Caco-2 (cell line): ENCODE results near the gene SERPING1. TPM values are rescaled to one million over a fixed set of nuclear protein-coding genes. Genes with fewer than 3 reads are reported as not detected.

Experiments used
- BruUV-seq: library from RNA; stranded (reverse); fragments of 400-500 nt; replicated peaks from 2 replicates; lab custom pipeline; 2021; lab: Mats Ljungman, UMichigan
- CTCF ChIA-PET: fragments of 300-600 bp; sonication (Branson Sonifier 250); formaldehyde crosslinking; loops from one replicate; lab custom pipeline; 2022; ENCODE audit warnings: antibody characterized with exemption; lab: Charles Lee
- POLR2A ChIA-PET: fragments of 300-600 bp; sonication (Branson Sonifier 250); formaldehyde crosslinking; loops from one replicate; lab custom pipeline; 2022; ENCODE audit warnings: antibody characterized with exemption; lab: Charles Lee
- DNase-seq, 2 experiments: peaks; one replicate each; pipeline versions ENCODE4 v3.0.0 to v3.0.0-alpha.2; 2020 to 2022
- H3K27me3 ChIP-seq: replicated peaks from 2 replicates; pipeline ENCODE4 v1.6.0; 2011; ENCODE audit warnings: low read length; ENCODE audit not compliant: control insufficient read depth, insufficient read depth
- H3K36me3 ChIP-seq: 2 replicates; pipeline ENCODE4 v1.5.1; 2011; ENCODE audit warnings: low read length; ENCODE audit not compliant: control insufficient read depth, insufficient read depth
- H3K4me1 ChIP-seq: fragments of 250-450 bp; sonication (Bioruptor Pico); 2 replicates; pipeline ENCODE4 v1.5.1; 2020; ENCODE audit warnings: mild to moderate bottlenecking
- H3K4me3 ChIP-seq: 2 replicates; pipeline ENCODE4 v1.5.1; 2011; ENCODE audit warnings: low read depth, mild to moderate bottlenecking, control low read depth, low read length
- H3K9me3 ChIP-seq: fragments of 250-450 bp; sonication (Bioruptor Pico); 2 replicates; pipeline ENCODE4 v1.5.1; 2020; ENCODE audit warnings: mild to moderate bottlenecking, moderate library complexity
- H3K27ac Mint-ChIP-seq: one replicate; pipeline ENCODE4 v1.8.0; 2022; ENCODE audit warnings: mixed read lengths; ENCODE audit not compliant: unreplicated experiment
- H3K27me3 Mint-ChIP-seq: one replicate; pipeline ENCODE4 v1.8.0; 2022; ENCODE audit warnings: mixed read lengths; ENCODE audit not compliant: insufficient read depth, unreplicated experiment
- H3K36me3 Mint-ChIP-seq: one replicate; pipeline ENCODE4 v1.8.0; 2022; ENCODE audit warnings: mild to moderate bottlenecking, mixed read lengths; ENCODE audit not compliant: insufficient read depth, unreplicated experiment
- H3K4me1 Mint-ChIP-seq: one replicate; pipeline ENCODE4 v1.8.0; 2022; ENCODE audit warnings: low read depth, mixed read lengths; ENCODE audit not compliant: unreplicated experiment
- H3K4me3 Mint-ChIP-seq: one replicate; pipeline ENCODE4 v1.8.0; 2022; ENCODE audit warnings: mild to moderate bottlenecking, moderate library complexity, mixed read lengths; ENCODE audit not compliant: unreplicated experiment
- H3K9me3 Mint-ChIP-seq: one replicate; pipeline ENCODE4 v1.8.0; 2022; ENCODE audit warnings: mixed read lengths; ENCODE audit not compliant: unreplicated experiment
- CTCF ChIP-seq, 2 experiments: fragments of 200-600 bp in 1 of 2; IDR thresholded peaks; 1 replicate in 1 of 2; 2 replicates in 1 of 2; pipeline versions ENCODE4 v1.5.1 to v1.8.0; 2011 to 2022; ENCODE audit warnings: antibody characterized with exemption in 1 of 2, control low read depth in 1 of 2, inconsistent platforms in 1 of 2, low read depth in 1 of 2, low read length in 1 of 2, mild to moderate bottlenecking in 1 of 2, moderate library complexity in 1 of 2; ENCODE audit not compliant: insufficient read depth in 1 of 2, severe bottlenecking in 1 of 2, unreplicated experiment in 1 of 2
- intact Hi-C: fragments of 100-400 bp; cut with micrococcal nuclease; formaldehyde crosslinking; loops from one replicate; pipeline ENCODE4 v1.10.0; 2022; ENCODE audit not compliant: unreplicated experiment
- total RNA-seq: library from RNA; stranded (reverse); gene quantifications from 2 replicates; pipeline ENCODE4 v1.2.3, GENCODE V29; 2022

The SERPING1 gene
- total RNA-seq, 1 experiment from 2014 or later, result 3.8 TPM

DNA sequence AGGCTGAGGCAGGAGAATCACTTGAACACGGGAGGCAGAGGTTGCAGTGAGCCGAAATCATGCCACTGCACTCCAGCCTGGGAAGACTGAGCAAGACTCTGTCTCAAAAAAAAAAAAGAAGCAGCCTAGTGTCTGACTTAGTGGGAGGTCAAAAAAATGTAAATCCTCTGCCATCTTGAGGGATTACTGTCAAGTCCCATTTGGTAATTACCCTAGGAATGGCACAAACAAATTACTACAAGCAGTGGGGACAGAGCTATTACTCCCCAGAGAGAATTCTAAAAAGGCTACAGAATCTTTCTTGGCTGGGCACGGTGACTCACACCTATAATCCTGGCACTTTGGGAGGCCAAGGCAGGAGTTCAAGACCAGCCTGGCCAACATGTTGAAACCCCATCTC, 3.8 kb downstream of the SERPING1 start:
- TF ChIP-seq CTCF (IDR thresholded peaks at IDR 0.05; ENCODE audit: insufficient read depth in 1 of 2, low read depth in 1 of 2, low read length in 1 of 2, severe bottlenecking in 1 of 2, unreplicated experiment in 1 of 2), result no peak
- ChIA-PET POLR2A (no interaction called here), CTCF (no interaction called here)

DNA sequence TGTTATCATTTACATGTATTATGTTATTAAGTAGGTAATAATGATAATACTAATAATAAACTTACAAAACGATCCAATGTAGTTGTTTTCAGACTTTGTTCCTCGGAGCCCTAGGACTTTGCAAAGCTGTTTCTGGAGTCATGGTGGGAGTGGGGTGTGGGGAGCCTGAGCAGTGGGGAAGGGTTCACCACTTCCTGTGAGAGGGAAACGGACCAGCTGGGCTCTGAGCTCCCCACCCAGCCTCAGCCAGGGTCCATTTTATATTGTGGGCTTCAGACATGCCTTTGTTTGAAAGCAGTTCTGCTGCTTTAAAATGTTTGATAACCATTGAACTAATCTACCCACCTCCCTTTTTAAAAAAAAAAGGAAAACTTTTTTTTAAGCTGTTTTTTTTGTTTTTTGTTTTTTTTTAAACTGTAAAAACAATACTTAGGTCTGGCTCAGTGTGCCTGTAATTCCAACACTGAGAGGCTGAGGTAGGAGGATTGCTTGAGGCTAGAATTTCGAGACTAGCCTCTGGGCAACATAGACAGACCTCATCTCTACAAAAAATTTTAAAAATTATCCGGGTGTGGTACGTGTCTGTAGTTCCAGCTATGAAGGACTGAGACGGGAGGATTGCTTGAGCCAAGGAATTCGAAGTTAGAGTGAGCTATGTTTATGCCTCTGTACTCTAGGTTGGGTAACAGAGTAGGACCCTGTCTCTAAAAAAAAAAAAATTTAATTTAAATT, 7.0 kb downstream of the SERPING1 start:
- no peaks in the 10 kb centered on the region for H3K36me3 Mint-ChIP-seq

More for the DNA sequence above, 3.8 kb downstream of the SERPING1 start:
- Histone ChIP-seq H3K4me1 (peaks cover 12% of the 10 kb centered on the region), H3K4me3 (no peak overlapping the region), H3K27me3 (no peaks in the 10 kb centered on the region; the same call in 1 of the 2 replicates), H3K36me3 (no peaks in the 10 kb centered on the region), H3K9me3 (no peaks in the 10 kb centered on the region)
- Mint-ChIP-seq H3K4me3 (no peak overlapping the region), H3K4me1 (peaks cover 13% of the 10 kb centered on the region), H3K9me3 (no peaks in the 10 kb centered on the region), H3K27me3 (peaks cover 3% of the 10 kb centered on the region), H3K36me3 (no peaks in the 10 kb centered on the region), H3K27ac (no peak overlapping the region)
- DNase-seq, result no peak
- BruUV-seq, result no TSS peak
- intact Hi-C loops, result no loop called here

DNA sequence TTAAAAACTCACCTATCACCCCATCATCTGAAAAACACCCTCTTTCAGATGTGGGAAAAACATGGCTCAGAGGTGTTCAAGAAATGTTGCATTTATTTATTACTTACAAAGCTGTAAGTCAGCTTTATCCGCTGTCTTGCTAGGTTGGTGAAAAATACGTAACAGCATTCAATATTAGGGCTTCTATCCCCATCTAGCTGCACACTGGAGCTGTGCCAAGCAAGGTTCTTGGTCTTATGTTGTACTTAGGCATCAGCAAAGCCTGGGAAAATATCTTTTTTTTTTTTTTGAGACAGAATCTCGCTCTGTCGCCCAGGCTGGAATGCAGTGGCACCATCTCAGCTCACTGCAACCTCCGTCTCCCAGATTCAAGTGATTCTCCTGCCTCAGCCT, 7.5 kb downstream of the SERPING1 start:
- H3K4me1 ChIP-seq, result no peaks in the 10 kb centered on the region
- no peak for TF ChIP-seq CTCF (IDR thresholded peaks at IDR 0.05; ENCODE audit: insufficient read depth in 1 of 2, low read depth in 1 of 2, low read length in 1 of 2, severe bottlenecking in 1 of 2, unreplicated experiment in 1 of 2)
- no peaks in the 10 kb centered on the region for H3K36me3 ChIP-seq
- no peak overlapping the region for H3K4me3 Mint-ChIP-seq
- ChIA-PET POLR2A (no interaction called here), CTCF (interaction anchor here (0.6 to 1.5 kb wide), 2 partner anchors 36 to 37 kb away, joined by 3 to 9 read pairs; partner anchors contain the start of gene UBE2L6)
- H3K36me3 Mint-ChIP-seq, result no peaks in the 10 kb centered on the region
- intact Hi-C loops, result loop anchor here (1.0 kb wide), 1 partner anchor 37 kb away; no protein-coding TSS in a partner anchor
- peaks cover 3% of the 10 kb centered on the region for H3K27me3 Mint-ChIP-seq
- no peaks in the 10 kb centered on the region; the same call in 1 of the 2 replicates for H3K27me3 ChIP-seq
- H3K9me3 ChIP-seq, result no peaks in the 10 kb centered on the region
- no peaks in the 10 kb centered on the region for H3K9me3 Mint-ChIP-seq
- H3K4me3 ChIP-seq, result no peak overlapping the region
- no TSS peak for BruUV-seq
- DNase-seq, result no peak
- H3K4me1 Mint-ChIP-seq, result no peaks in the 10 kb centered on the region
- H3K27ac Mint-ChIP-seq, result no peak overlapping the region

More for the DNA sequence above, 7.0 kb downstream of the SERPING1 start:
- intact Hi-C loops, result loop anchor here (1.0 kb wide), 1 partner anchor 36 kb away; no protein-coding TSS in a partner anchor
- H3K36me3 ChIP-seq, result no peaks in the 10 kb centered on the region
- Mint-ChIP-seq H3K9me3 (no peaks in the 10 kb centered on the region), H3K4me1 (peaks cover 4% of the 10 kb centered on the region), H3K27me3 (peaks cover 3% of the 10 kb centered on the region), H3K4me3 (no peak overlapping the region), H3K27ac (no peak overlapping the region)
- H3K27me3 ChIP-seq, result no peaks in the 10 kb centered on the region; the same call in 1 of the 2 replicates
- no peak overlapping the region for H3K4me3 ChIP-seq
- BruUV-seq, result no TSS peak
- no peaks in the 10 kb centered on the region for H3K4me1 ChIP-seq
- ChIA-PET CTCF (interaction anchor here (0.5 to 1.5 kb wide), 3 partner anchors 37 to 40 kb away, joined by 3 to 9 read pairs (median 9); partner anchors contain the start of gene UBE2L6), POLR2A (no interaction called here)
- DNase-seq, result no peak
- no peak for TF ChIP-seq CTCF (IDR thresholded peaks at IDR 0.05; ENCODE audit: insufficient read depth in 1 of 2, low read depth in 1 of 2, low read length in 1 of 2, severe bottlenecking in 1 of 2, unreplicated experiment in 1 of 2)
- H3K9me3 ChIP-seq, result no peaks in the 10 kb centered on the region
